Measurements from ENCODE around the gene PRDX3.

Gene PRDX3

DNA sequence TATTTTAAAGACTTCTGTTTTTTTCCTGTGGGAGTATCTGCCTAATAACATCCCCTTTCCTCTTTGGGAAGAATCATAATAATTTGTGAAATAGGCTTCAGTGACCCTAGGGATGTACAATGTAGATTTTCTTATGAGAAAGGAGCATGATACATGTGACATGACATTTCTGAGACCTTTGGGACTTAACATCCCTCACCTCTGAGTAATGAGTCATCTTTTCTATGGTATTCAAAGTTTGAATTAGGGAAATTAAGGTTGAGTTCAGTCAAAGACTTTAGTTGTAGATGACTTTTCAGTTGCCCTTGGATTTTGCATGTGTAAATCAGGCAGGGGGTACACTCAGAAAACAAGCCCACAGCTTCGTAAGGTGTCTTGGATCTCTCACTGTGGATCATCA lies 43.1 kb upstream of the PRDX3 start:
- DNase-seq (ENCODE audit: extremely low read depth, insufficient read length), result no peak
- TF ChIP-seq, protein P1, sequence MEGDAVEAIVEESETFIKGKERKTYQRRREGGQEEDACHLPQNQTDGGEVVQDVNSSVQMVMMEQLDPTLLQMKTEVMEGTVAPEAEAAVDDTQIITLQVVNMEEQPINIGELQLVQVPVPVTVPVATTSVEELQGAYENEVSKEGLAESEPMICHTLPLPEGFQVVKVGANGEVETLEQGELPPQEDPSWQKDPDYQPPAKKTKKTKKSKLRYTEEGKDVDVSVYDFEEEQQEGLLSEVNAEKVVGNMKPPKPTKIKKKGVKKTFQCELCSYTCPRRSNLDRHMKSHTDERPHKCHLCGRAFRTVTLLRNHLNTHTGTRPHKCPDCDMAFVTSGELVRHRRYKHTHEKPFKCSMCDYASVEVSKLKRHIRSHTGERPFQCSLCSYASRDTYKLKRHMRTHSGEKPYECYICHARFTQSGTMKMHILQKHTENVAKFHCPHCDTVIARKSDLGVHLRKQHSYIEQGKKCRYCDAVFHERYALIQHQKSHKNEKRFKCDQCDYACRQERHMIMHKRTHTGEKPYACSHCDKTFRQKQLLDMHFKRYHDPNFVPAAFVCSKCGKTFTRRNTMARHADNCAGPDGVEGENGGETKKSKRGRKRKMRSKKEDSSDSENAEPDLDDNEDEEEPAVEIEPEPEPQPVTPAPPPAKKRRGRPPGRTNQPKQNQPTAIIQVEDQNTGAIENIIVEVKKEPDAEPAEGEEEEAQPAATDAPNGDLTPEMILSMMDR (IDR thresholded peaks at IDR 0.05; ENCODE audit: insufficient read depth, low read length, poor library complexity, severe bottlenecking), result no peak
- Histone ChIP-seq H3K36me3 (ENCODE audit: control insufficient read depth, insufficient read depth, low read length) (no peaks in the 10 kb centered on the region), H3K27me3 (replicated peaks; ENCODE audit: control insufficient read depth, insufficient read depth, low read length) (no peaks in the 10 kb centered on the region), H3K4me3 (replicated peaks; ENCODE audit: low read depth, low read length) (no peak overlapping the region)

DNA sequence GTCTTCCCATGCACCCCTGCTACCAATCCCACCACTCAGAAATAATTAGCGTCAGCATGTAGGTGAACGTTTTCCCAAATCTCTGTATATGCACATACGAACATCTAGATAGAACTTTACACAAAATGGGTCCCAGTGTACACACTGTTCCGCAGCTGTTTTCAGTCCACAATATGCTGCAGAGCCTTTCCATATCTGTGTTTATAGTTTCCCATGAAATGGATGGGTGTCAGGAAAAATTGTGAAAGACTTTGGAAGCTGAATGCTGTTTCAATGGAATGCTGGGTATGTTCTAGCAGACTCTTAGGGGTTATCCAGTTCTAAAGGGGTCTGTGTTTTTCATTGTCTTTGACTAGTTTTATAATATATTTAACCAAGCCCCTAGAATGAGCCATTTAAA lies 42.6 kb upstream of the PRDX3 start:
- Histone ChIP-seq H3K27me3 (replicated peaks; ENCODE audit: control insufficient read depth, insufficient read depth, low read length) (no peaks in the 10 kb centered on the region), H3K4me3 (replicated peaks; ENCODE audit: low read depth, low read length) (no peak overlapping the region), H3K36me3 (ENCODE audit: control insufficient read depth, insufficient read depth, low read length) (no peaks in the 10 kb centered on the region)
- no peak for DNase-seq (ENCODE audit: extremely low read depth, insufficient read length)
- TF ChIP-seq, protein P1 (IDR thresholded peaks at IDR 0.05; ENCODE audit: insufficient read depth, low read length, poor library complexity, severe bottlenecking), result no peak

DNA sequence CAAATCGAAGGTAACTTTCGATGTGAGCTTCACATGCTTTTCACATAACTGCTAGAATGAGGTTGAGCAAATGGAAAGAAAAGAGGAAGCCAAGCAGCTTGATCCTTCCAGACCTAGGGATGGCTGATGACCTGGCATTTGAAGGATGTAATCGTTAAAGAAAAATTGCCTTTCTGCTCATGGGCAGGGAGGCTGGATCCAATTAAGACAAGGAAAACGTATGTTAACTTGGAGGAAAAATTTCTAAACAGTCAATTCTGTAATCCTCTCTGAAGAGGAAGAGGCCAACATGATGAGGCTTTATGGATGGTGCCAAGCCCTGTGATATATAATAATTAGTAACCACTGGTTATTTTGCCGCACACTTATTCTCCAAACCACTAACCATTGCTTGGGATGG lies 41.3 kb upstream of the PRDX3 start:
- no peaks in the 10 kb centered on the region for H3K27me3 ChIP-seq (replicated peaks; ENCODE audit: control insufficient read depth, insufficient read depth, low read length)
- H3K36me3 ChIP-seq (ENCODE audit: control insufficient read depth, insufficient read depth, low read length), result no peaks in the 10 kb centered on the region
- TF ChIP-seq, protein P1 (IDR thresholded peaks at IDR 0.05; ENCODE audit: insufficient read depth, low read length, poor library complexity, severe bottlenecking), result no peak
- DNase-seq (ENCODE audit: extremely low read depth, insufficient read length), result no peak
- no peak overlapping the region for H3K4me3 ChIP-seq (replicated peaks; ENCODE audit: low read depth, low read length)

DNA sequence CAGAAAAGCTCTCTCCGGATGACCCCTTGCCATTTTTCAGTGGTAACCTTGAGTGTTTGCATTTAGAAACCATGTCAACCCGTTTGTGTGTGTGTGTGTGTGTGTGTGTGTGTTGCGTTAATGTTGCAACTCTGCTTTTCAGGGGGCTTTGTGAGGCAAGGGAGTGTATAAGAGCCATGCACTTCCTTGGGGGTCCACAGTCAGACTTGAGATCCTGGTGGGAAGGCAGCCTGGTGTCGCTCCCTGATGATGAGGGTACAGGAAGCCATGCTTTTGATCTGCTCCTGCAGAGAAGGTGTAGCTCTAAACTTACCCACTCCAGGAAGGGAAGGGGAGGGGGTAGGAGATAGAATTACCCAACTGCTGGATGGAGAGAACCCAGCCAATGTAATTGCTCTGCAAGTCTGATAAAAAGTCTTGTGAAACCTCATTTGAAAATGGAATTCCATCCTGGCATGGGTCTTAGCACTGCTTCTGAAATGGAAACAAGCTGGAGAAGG lies 39.4 kb upstream of the PRDX3 start:
- no peak for DNase-seq (ENCODE audit: extremely low read depth, insufficient read length)
- Histone ChIP-seq H3K27me3 (replicated peaks; ENCODE audit: control insufficient read depth, insufficient read depth, low read length) (no peaks in the 10 kb centered on the region), H3K4me3 (replicated peaks; ENCODE audit: low read depth, low read length) (no peak overlapping the region), H3K36me3 (ENCODE audit: control insufficient read depth, insufficient read depth, low read length) (no peaks in the 10 kb centered on the region)
- TF ChIP-seq, protein P1 (IDR thresholded peaks at IDR 0.05; ENCODE audit: insufficient read depth, low read length, poor library complexity, severe bottlenecking), result no peak

DNA sequence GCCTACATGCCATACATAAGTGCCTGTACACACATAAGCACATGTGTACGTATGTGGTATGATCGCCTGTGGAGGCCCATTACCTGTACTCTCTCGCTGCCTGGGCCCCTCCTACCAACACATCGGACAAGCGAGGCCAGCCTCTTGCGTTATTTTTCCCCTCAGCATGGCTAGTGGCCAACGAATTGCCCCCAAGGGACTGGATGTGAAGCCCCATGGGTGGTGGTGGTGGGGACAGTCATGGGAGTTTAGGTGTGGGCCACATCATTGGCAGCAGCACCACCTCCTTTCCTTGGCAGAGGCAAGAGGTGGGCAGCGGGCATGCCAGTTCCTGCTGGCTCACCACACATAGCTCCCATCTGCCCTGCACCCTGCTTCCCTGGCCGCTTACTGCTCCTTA lies 38.8 kb upstream of the PRDX3 start:
- TF ChIP-seq, protein P1 (IDR thresholded peaks at IDR 0.05; ENCODE audit: insufficient read depth, low read length, poor library complexity, severe bottlenecking), result no peak

DNA sequence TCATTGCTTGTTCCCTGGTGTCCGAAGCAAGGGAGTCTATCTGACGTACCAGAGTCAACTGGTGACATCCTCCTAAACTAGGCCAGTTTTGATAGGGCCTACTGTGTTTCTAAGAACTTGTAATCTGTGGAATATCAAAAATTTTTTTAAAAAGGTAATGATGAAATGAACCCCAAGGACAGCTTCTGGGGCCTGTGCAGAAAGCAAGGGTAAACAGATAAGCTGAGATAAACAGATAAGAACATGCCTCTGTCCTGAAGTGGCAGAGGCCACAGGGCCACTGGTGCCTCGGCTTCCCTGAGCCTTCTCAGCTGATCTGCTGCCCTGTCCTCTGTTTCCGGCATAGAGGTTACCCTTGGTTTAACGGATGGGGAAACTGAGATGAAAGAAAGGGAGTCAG lies 37.5 kb upstream of the PRDX3 start:
- TF ChIP-seq, protein P1 (IDR thresholded peaks at IDR 0.05; ENCODE audit: insufficient read depth, low read length, poor library complexity, severe bottlenecking), result no peak
- no peak overlapping the region for H3K4me3 ChIP-seq (replicated peaks; ENCODE audit: low read depth, low read length)
- DNase-seq (ENCODE audit: extremely low read depth, insufficient read length), result no peak
- no peaks in the 10 kb centered on the region for H3K27me3 ChIP-seq (replicated peaks; ENCODE audit: control insufficient read depth, insufficient read depth, low read length)
- no peaks in the 10 kb centered on the region for H3K36me3 ChIP-seq (ENCODE audit: control insufficient read depth, insufficient read depth, low read length)

More for the DNA sequence above, 38.8 kb upstream of the PRDX3 start:
- no peak overlapping the region for H3K4me3 ChIP-seq (replicated peaks; ENCODE audit: low read depth, low read length)
- H3K36me3 ChIP-seq (ENCODE audit: control insufficient read depth, insufficient read depth, low read length), result no peaks in the 10 kb centered on the region
- no peaks in the 10 kb centered on the region for H3K27me3 ChIP-seq (replicated peaks; ENCODE audit: control insufficient read depth, insufficient read depth, low read length)
- DNase-seq (ENCODE audit: extremely low read depth, insufficient read length), result no peak

Measured in GM06990 (cell line).